Measurements from ENCODE around the gene RGS13. TPM values are rescaled to one million over a fixed set of nuclear protein-coding genes. Genes with fewer than 3 reads are reported as not detected.

RGS13 gene, protein sequence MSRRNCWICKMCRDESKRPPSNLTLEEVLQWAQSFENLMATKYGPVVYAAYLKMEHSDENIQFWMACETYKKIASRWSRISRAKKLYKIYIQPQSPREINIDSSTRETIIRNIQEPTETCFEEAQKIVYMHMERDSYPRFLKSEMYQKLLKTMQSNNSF
- not detected in 2 replicates for total RNA-seq (2014; rRNA removed; shearing (Covaris generic))

DNA sequence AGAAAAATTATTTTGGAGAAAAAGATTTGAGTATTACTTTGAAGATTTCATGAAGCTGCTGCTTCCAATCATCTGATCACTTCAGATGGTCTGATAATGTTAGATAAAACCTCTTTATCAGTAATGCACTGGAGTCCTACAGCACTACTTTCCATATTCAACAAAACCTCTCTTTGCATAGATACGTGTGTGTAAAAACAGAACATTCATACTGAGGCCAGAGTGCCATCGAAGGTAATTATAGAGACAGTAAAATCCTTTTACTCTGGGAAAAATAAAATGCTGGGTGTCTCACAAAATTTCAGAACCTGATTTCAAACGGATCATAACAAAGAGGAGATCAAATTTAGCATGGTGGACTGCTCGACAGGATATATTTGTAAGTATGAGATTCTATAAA lies at the start of gene RGS13:
Gene RGS13, plus strand, starts transcription at position 209 of the 400 bp plus-strand sequence. CDS start 8,188 bp downstream, outside the sequence.

Other genes with a start within 250 kb of the RGS13 start
- gene RGS1, start 60.4 kb upstream of the RGS13 start, total RNA-seq (2014; rRNA removed; shearing (Covaris generic)), result not detected in 2 replicates
- gene RGS2, start 172.9 kb downstream of the RGS13 start, total RNA-seq (2014; rRNA removed; shearing (Covaris generic)), result 17.9 and 30.0 TPM in 2 replicates

Measured in A375 (cell line).